Germinal center (tissue), 1 donor: ENCODE results near the gene RELN.

ENCODE experiments used
- DNase-seq: peaks from one replicate; pipeline ENCODE4 v3.0.0; 2012; ENCODE audit warnings: mixed read lengths, low spot score

Gene RELN

GRCh38 chr7:103894656-103895596, 94.5 kb downstream of the RELN start:
- DNase-seq = no peak

GRCh38 chr7:103893350-103893749, 96.1 kb downstream of the RELN start:
- DNase-seq = no peak

GRCh38 chr7:103889451-103889850, 100.0 kb downstream of the RELN start:
- no peak for DNase-seq

GRCh38 chr7:103888603-103889153, 100.8 kb downstream of the RELN start:
- no peak for DNase-seq

GRCh38 chr7:103887853-103888602, 101.4 kb downstream of the RELN start:
- no peak for DNase-seq

GRCh38 chr7:103887050-103887449, 102.4 kb downstream of the RELN start:
- DNase-seq = no peak

GRCh38 chr7:103879928-103880600, 109.4 kb downstream of the RELN start:
- DNase-seq = no peak

GRCh38 chr7:103879411-103879810, 110.0 kb downstream of the RELN start:
- DNase-seq = no peak

GRCh38 chr7:103877565-103877964, 111.9 kb downstream of the RELN start:
- DNase-seq = no peak

GRCh38 chr7:103875718-103876117, 113.7 kb downstream of the RELN start:
- no peak for DNase-seq

- no peak for DNase-seq
These were observed 118.0 kb downstream of the RELN start for GRCh38 chr7:103871473-103871872.

- no peak for DNase-seq
These were observed 118.8 kb downstream of the RELN start for GRCh38 chr7:103870664-103871063.

GRCh38 chr7:103867874-103868273, 121.6 kb downstream of the RELN start:
- DNase-seq = no peak

GRCh38 chr7:103866919-103867318, 122.5 kb downstream of the RELN start:
- DNase-seq = no peak

GRCh38 chr7:103865442-103865841, 124.0 kb downstream of the RELN start:
- no peak for DNase-seq

- no peak for DNase-seq
These were observed 127.0 kb downstream of the RELN start for GRCh38 chr7:103862302-103863035.

- DNase-seq = no peak
These were observed 129.7 kb downstream of the RELN start for GRCh38 chr7:103859709-103860108.

- no peak for DNase-seq
These were observed 132.0 kb downstream of the RELN start for GRCh38 chr7:103857435-103857834.

- no peak for DNase-seq
These were observed 132.5 kb downstream of the RELN start for GRCh38 chr7:103856929-103857328.

- no peak for DNase-seq
These were observed 133.8 kb downstream of the RELN start for GRCh38 chr7:103855671-103856070.

- DNase-seq = no peak
These were observed 134.8 kb downstream of the RELN start for GRCh38 chr7:103854611-103855010.

- DNase-seq = no peak
These were observed 138.1 kb downstream of the RELN start for GRCh38 chr7:103851357-103851756.
